ENCODE results near the gene TRAPPC13.

The TRAPPC13 gene

DNA sequence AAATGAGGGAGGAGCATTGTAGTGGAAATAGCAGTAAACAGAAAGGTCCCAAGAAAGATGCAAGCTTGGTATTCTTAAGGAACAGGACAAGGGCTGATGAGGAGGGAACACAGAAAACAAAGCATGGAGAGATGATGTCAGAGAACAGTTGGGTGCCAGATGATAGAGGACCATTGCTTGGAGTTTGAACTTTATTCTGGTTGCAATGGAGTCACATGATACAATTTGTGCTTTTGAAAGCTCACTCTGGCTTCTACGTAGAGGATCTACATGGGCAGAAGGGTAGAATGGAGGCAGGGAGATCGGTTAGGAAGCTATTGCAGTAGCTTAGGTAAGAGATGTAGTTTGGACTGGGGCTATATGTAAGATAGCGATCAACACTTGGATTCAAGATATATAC, 57.3 kb downstream of the TRAPPC13 start:
- no peak overlapping the region for H3K27ac ChIP-seq
- no peak overlapping the region for H3K4me3 ChIP-seq (IDR thresholded peaks at IDR 0.05; ENCODE audit: insufficient read depth, low read depth, low read length)
- H3K79me2 ChIP-seq (ENCODE audit: insufficient read depth, low read depth) = no peaks in the 10 kb centered on the region
- H4K20me1 ChIP-seq (ENCODE audit: insufficient read depth) = no peaks in the 10 kb centered on the region
- no peaks in the 10 kb centered on the region for H3K36me3 ChIP-seq (ENCODE audit: insufficient read depth)
- no peaks in the 10 kb centered on the region for H3K27me3 ChIP-seq (ENCODE audit: insufficient read depth, low read depth)
- no peaks in the 10 kb centered on the region for H3K4me1 ChIP-seq (ENCODE audit: low read depth, poor library complexity, severe bottlenecking)
- TF ChIP-seq, protein P1, sequence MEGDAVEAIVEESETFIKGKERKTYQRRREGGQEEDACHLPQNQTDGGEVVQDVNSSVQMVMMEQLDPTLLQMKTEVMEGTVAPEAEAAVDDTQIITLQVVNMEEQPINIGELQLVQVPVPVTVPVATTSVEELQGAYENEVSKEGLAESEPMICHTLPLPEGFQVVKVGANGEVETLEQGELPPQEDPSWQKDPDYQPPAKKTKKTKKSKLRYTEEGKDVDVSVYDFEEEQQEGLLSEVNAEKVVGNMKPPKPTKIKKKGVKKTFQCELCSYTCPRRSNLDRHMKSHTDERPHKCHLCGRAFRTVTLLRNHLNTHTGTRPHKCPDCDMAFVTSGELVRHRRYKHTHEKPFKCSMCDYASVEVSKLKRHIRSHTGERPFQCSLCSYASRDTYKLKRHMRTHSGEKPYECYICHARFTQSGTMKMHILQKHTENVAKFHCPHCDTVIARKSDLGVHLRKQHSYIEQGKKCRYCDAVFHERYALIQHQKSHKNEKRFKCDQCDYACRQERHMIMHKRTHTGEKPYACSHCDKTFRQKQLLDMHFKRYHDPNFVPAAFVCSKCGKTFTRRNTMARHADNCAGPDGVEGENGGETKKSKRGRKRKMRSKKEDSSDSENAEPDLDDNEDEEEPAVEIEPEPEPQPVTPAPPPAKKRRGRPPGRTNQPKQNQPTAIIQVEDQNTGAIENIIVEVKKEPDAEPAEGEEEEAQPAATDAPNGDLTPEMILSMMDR (conservative IDR thresholded peaks at IDR 0.05; ENCODE audit: low read depth, low read length) = no peak
- no peak overlapping the region for H3K9ac ChIP-seq
- no peak overlapping the region for H2AFZ ChIP-seq (ENCODE audit: low read depth)
- H3K4me2 ChIP-seq = no peak overlapping the region

DNA sequence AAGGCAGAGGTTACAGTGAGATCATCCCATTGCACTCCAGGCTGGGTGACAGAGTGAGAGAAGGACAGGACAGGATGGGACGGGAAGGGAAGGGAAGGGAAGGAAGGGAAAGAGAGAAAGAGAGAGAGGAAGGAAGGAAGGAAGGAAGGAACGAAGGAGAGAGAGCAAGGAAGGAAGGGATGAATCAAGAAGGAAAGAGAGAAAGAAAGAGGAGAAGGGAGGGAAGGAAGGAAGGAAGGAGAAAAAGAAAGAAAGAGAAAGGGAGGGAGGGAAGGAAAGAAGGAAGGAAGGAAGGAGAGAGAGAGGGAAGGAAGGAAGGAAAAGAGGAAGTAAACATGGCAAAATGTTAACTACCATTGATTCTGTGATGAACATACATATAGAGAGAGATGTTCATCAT, 68.3 kb downstream of the TRAPPC13 start:
- H3K4me2 ChIP-seq = no peak overlapping the region
- no peaks in the 10 kb centered on the region for H3K4me1 ChIP-seq (ENCODE audit: low read depth, poor library complexity, severe bottlenecking)
- no peaks in the 10 kb centered on the region for H3K36me3 ChIP-seq (ENCODE audit: insufficient read depth)
- H3K9ac ChIP-seq = no peak overlapping the region
- no peaks in the 10 kb centered on the region for H3K79me2 ChIP-seq (ENCODE audit: insufficient read depth, low read depth)
- H3K4me3 ChIP-seq (IDR thresholded peaks at IDR 0.05; ENCODE audit: insufficient read depth, low read depth, low read length) = no peak overlapping the region
- no peaks in the 10 kb centered on the region for H4K20me1 ChIP-seq (ENCODE audit: insufficient read depth)
- H3K27ac ChIP-seq = no peak overlapping the region
- TF ChIP-seq, protein P1 (conservative IDR thresholded peaks at IDR 0.05; ENCODE audit: low read depth, low read length) = no peak
- H3K27me3 ChIP-seq (ENCODE audit: insufficient read depth, low read depth) = no peaks in the 10 kb centered on the region
- no peak overlapping the region for H2AFZ ChIP-seq (ENCODE audit: low read depth)

DNA sequence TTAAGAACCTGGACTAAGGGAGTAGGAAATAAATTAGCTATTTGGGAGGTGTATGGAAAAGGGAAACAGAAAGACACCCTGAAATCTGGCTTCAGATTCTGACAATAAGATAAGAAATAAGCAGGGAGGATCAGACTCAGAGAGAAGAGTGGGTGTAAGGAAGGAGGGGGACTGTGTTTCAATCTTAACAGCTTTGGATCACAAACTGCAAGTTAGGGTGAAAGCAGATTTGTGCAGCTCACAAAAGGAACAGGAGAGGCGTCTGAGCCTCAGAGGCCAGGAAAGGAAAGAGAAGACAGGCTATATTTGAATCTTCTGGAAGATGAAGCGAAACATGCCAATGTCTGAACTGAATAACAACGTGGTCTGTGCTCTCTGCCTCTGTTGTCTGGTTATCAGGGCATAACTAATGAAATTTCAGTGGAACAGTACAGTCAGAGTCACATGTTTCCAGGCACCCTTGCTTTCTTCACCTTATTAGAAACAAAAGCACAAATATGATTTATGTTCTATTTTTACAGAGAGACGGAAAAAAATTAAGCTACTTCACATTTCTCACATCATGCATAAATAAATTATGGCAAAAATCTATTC, 70.4 kb downstream of the TRAPPC13 start:
- H3K27ac ChIP-seq = no peak overlapping the region
- H3K79me2 ChIP-seq (ENCODE audit: insufficient read depth, low read depth) = no peaks in the 10 kb centered on the region
- H3K36me3 ChIP-seq (ENCODE audit: insufficient read depth) = no peaks in the 10 kb centered on the region
- H3K4me3 ChIP-seq (IDR thresholded peaks at IDR 0.05; ENCODE audit: insufficient read depth, low read depth, low read length) = no peak overlapping the region
- no peaks in the 10 kb centered on the region for H3K27me3 ChIP-seq (ENCODE audit: insufficient read depth, low read depth)
- H3K4me2 ChIP-seq = no peak overlapping the region
- no peaks in the 10 kb centered on the region for H4K20me1 ChIP-seq (ENCODE audit: insufficient read depth)
- H3K4me1 ChIP-seq (ENCODE audit: low read depth, poor library complexity, severe bottlenecking) = no peaks in the 10 kb centered on the region
- H2AFZ ChIP-seq (ENCODE audit: low read depth) = no peak overlapping the region
- no peak overlapping the region for H3K9ac ChIP-seq
- TF ChIP-seq, protein P1 (conservative IDR thresholded peaks at IDR 0.05; ENCODE audit: low read depth, low read length) = no peak

DNA sequence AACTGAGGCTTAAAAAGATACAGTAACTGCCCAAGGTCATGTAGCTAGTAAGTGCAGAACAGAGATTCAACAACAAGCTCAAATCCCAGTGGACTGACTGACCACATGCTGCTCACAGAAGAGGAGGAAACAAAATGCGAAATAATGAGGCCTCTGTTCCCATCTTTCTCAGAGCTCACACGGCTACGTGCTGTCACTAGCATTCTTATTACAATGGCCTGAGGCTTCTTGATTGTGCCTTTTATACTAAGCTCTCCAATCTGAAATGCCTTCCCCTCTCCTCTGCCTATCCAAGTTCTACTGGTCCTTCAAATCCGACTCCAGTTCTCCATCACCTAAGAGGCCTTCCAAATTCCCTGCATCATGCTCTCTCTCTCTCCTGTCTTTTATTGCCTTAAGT, 71.1 kb downstream of the TRAPPC13 start:
- H3K79me2 ChIP-seq (ENCODE audit: insufficient read depth, low read depth) = no peaks in the 10 kb centered on the region
- no peak overlapping the region for H3K27ac ChIP-seq
- TF ChIP-seq, protein P1 (conservative IDR thresholded peaks at IDR 0.05; ENCODE audit: low read depth, low read length) = no peak
- H3K4me2 ChIP-seq = no peak overlapping the region
- no peak overlapping the region for H2AFZ ChIP-seq (ENCODE audit: low read depth)
- H4K20me1 ChIP-seq (ENCODE audit: insufficient read depth) = no peaks in the 10 kb centered on the region
- no peak overlapping the region for H3K4me3 ChIP-seq (IDR thresholded peaks at IDR 0.05; ENCODE audit: insufficient read depth, low read depth, low read length)
- H3K9ac ChIP-seq = no peak overlapping the region
- H3K36me3 ChIP-seq (ENCODE audit: insufficient read depth) = no peaks in the 10 kb centered on the region
- H3K27me3 ChIP-seq (ENCODE audit: insufficient read depth, low read depth) = no peaks in the 10 kb centered on the region
- no peaks in the 10 kb centered on the region for H3K4me1 ChIP-seq (ENCODE audit: low read depth, poor library complexity, severe bottlenecking)
